ENCODE measurements around the gene DCST2. TPM values are rescaled to one million over a fixed set of nuclear protein-coding genes. Genes with fewer than 3 reads are reported as not detected.
A peak's percentile ranks its signal among the peaks of the same experiment; 100 is the strongest.

DCST2 gene
- total RNA-seq, 1 experiment from 2014 or later = 0.18 TPM

GRCh38 chr1:154970631-154971340 lies 62.8 kb downstream of the DCST2 start, which contains the start of gene SHC1:
Gene SHC1, minus strand, starts transcription at chr1:154970747. Its CDS starts 221 bp downstream, at chr1:154970526.
- H3F3A ChIP-seq (ENCODE audit: low read length, unreplicated experiment) = peaks cover 9% of the 10 kb centered on the region
- H3K27ac ChIP-seq (ENCODE audit: low read length) = peak within 1 kb of the TSS; percentile 96
- ATAC-seq (peak; percentile 18; the same call in 1 of the 2 replicates), DNase-seq (peak; percentile 81)
- H3K27me3 ChIP-seq (ENCODE audit: low read length) = no peaks in the 10 kb centered on the region
- peaks cover 22% of the 10 kb centered on the region for H3K36me3 ChIP-seq (ENCODE audit: low read depth, low read length)
- TF ChIP-seq EZH2phosphoT487 (IDR thresholded peaks at IDR 0.05; ENCODE audit: borderline replicate concordance, low read length) = no peak
- no peak for TF ChIP-seq CTCF (conservative IDR thresholded peaks at IDR 0.05; ENCODE audit: low read depth, low read length)
- TF ChIP-seq EZH2 (IDR thresholded peaks at IDR 0.05; ENCODE audit: low read length, unreplicated experiment) = no peak
- H2AFZ ChIP-seq (ENCODE audit: low read length) = no peak within 1 kb of the TSS
- H3K79me2 ChIP-seq (ENCODE audit: low read length) = peaks cover 45% of the 10 kb centered on the region
- BruUV-seq (replicated peaks) = no TSS peak
- CTCF ChIA-PET = interaction anchor here (0.7 to 0.9 kb wide), 2 partner anchors 29 to 47 kb away, joined by 3 to 4 read pairs; no protein-coding TSS in a partner anchor
- intact Hi-C loops (cut with micrococcal nuclease) = loop anchor here (5.0 kb wide), 2 partner anchors 92 to 167 kb away; partner anchors contain the start of genes EFNA4 and SLC50A1
- H3K9me2 ChIP-seq (replicated peaks; ENCODE audit: low read length) = no peaks in the 10 kb centered on the region
- peak within 1 kb of the TSS; percentile 88 for H3K4me2 ChIP-seq (ENCODE audit: low read length)
- H3K4me3 ChIP-seq (ENCODE audit: low read length) = peak within 1 kb of the TSS; percentile 35; the same call in 1 of the 2 replicates
- POLR2A ChIA-PET (ENCODE audit: unreplicated experiment) = interaction anchor here (0.5 to 0.9 kb wide), 4 partner anchors 15 to 1158 kb away, joined by 3 to 4 read pairs (median 3); partner anchors contain the start of gene PBXIP1
- H3K4me1 ChIP-seq (ENCODE audit: insufficient read depth, low read length) = peaks cover 37% of the 10 kb centered on the region
- H3K9me3 ChIP-seq (ENCODE audit: low read length) = no peaks in the 10 kb centered on the region
- no peaks in the 10 kb centered on the region for H4K20me1 ChIP-seq (ENCODE audit: low read length)
- peak within 1 kb of the TSS; percentile 89 for H3K9ac ChIP-seq (ENCODE audit: low read length)

- no peak for ATAC-seq
These were observed 63.6 kb downstream of the DCST2 start for GRCh38 chr1:154969860-154970452.

More at GRCh38 chr1:154969860-154970452, 63.6 kb downstream of the DCST2 start:
- Histone ChIP-seq H3K9ac (ENCODE audit: low read length) (peak overlapping the region; percentile 89), H3K27me3 (ENCODE audit: low read length) (no peaks in the 10 kb centered on the region), H3F3A (ENCODE audit: low read length, unreplicated experiment) (peaks cover 9% of the 10 kb centered on the region), H3K4me3 (ENCODE audit: low read length) (peak overlapping the region; percentile 35; the same call in 1 of the 2 replicates), H3K4me1 (ENCODE audit: insufficient read depth, low read length) (peaks cover 37% of the 10 kb centered on the region), H3K79me2 (ENCODE audit: low read length) (peaks cover 37% of the 10 kb centered on the region), H3K9me2 (replicated peaks; ENCODE audit: low read length) (no peaks in the 10 kb centered on the region), H3K36me3 (ENCODE audit: low read depth, low read length) (peaks cover 29% of the 10 kb centered on the region), H3K4me2 (ENCODE audit: low read length) (peak overlapping the region; percentile 88), H3K27ac (ENCODE audit: low read length) (no peak overlapping the region), H2AFZ (ENCODE audit: low read length) (no peak overlapping the region), H4K20me1 (ENCODE audit: low read length) (no peaks in the 10 kb centered on the region), H3K9me3 (ENCODE audit: low read length) (no peaks in the 10 kb centered on the region)
- no peak for DNase-seq
- CTCF ChIA-PET = no interaction called here
- no TSS peak for BruUV-seq (replicated peaks)
- no peak for TF ChIP-seq EZH2 (IDR thresholded peaks at IDR 0.05; ENCODE audit: low read length, unreplicated experiment)
- TF ChIP-seq EZH2phosphoT487 (IDR thresholded peaks at IDR 0.05; ENCODE audit: borderline replicate concordance, low read length) = no peak
- TF ChIP-seq CTCF (conservative IDR thresholded peaks at IDR 0.05; ENCODE audit: low read depth, low read length) = no peak
- POLR2A ChIA-PET (ENCODE audit: unreplicated experiment) = no interaction called here
- intact Hi-C loops (cut with micrococcal nuclease) = loop anchor here (5.0 kb wide), 2 partner anchors 92 to 167 kb away; partner anchors contain the start of genes EFNA4 and SLC50A1

Measured in PC-3 (cell line).